Transverse colon (tissue), 4 donors: ENCODE data around the gene LUZP2. TPM values are rescaled to one million over a fixed set of nuclear protein-coding genes. Genes with fewer than 3 reads are reported as not detected.

Experiments
- DNase-seq: peaks from one replicate; pipeline ENCODE4 v3.0.0-alpha.2; 2019
- H3K27ac ChIP-seq, 4 donors: fragments of 200-600 bp; sonication (generic); 2 replicates each; pipeline ENCODE4 v1.5.1; 2016 to 2018; ENCODE audit warnings: inconsistent platforms in 4 of 4
- H3K27me3 ChIP-seq: fragments of 200-600 bp; sonication (generic); 2 replicates; pipeline ENCODE4 v1.5.1; 2017; ENCODE audit warnings: inconsistent platforms
- H3K36me3 ChIP-seq, 4 donors: fragments of 200-600 bp; sonication (generic); 2 replicates each; pipeline ENCODE4 v1.5.1; 2017 to 2019; ENCODE audit warnings: inconsistent platforms in 4 of 4
- H3K4me1 ChIP-seq, 4 donors: fragments of 200-600 bp; sonication (generic); 2 replicates each; pipeline ENCODE4 v1.5.1; 2017 to 2020; ENCODE audit warnings: inconsistent platforms in 4 of 4
- H3K4me3 ChIP-seq, 4 donors: fragments of 200-600 bp; sonication (generic); 1 replicate in 1 of 4; 2 replicates in 3 of 4; pipeline versions ENCODE4 v1.5.1 to v1.6.1; 2017 to 2019; ENCODE audit warnings: inconsistent platforms in 4 of 4
- H3K9me3 ChIP-seq, 2 donors: fragments of 200-600 bp; sonication (generic); 2 replicates each; pipeline ENCODE4 v1.5.1; 2017 to 2019; ENCODE audit warnings: inconsistent platforms in 2 of 2
- CTCF ChIP-seq, 5 experiments: fragments of 200-600 bp in 3 of 5; fragments of 450-650 bp in 2 of 5; sonication (generic) in 3 of 5; IDR thresholded peaks; 1 replicate in 2 of 5; 2 replicates in 3 of 5; pipeline ENCODE4 v1.5.1; 2016 to 2017; ENCODE audit warnings: antibody characterized with exemption in 5 of 5, inconsistent platforms in 3 of 5, mild to moderate bottlenecking in 2 of 5, moderate library complexity in 1 of 5
- EP300 ChIP-seq: sonication (generic); formaldehyde crosslinking; IDR thresholded peaks from one replicate; pipeline ENCODE4 v1.6.1; 2017; ENCODE audit warnings: antibody characterized with exemption, low read depth
- POLR2A ChIP-seq: fragments of 450-650 bp; IDR thresholded peaks from one replicate; pipeline ENCODE4 v1.6.1; 2016; ENCODE audit warnings: antibody characterized with exemption, mild to moderate bottlenecking, moderate library complexity
- POLR2AphosphoS5 ChIP-seq, 3 donors: sonication (generic); formaldehyde crosslinking; IDR thresholded peaks; one replicate each; pipeline ENCODE4 v1.6.1; 2016; ENCODE audit warnings: antibody characterized with exemption in 3 of 3
- WGBS, 2 donors: methylation state at CpG; one replicate each; pipeline ENCODE4 v1.1.5; 2018; ENCODE audit warnings: low coverage in 1 of 2; 5-methylcytosine and 5-hydroxymethylcytosine counted together
- in situ Hi-C, 4 donors: fragments of 200-750 bp; cut with MboI; loops; one replicate each; pipeline versions ENCODE4 v1.15.0 to v1.15.1; 2017; ENCODE audit warnings: low sequenced_read_pairs in 3 of 4, low pct_ligation_motif_present in 1 of 4, low pct_unique_long_range_greater_than_20kb in 1 of 4
- intact Hi-C: fragments of 100-400 bp; cut with DNase I; formaldehyde crosslinking; loops from one replicate; pipeline ENCODE4 v1.15.1; 2023; ENCODE audit warnings: low total_unique reads
- total RNA-seq, 4 donors: library from RNA; depleted of rRNA; stranded (reverse); fragments of >200 nt; gene quantifications; one replicate each; pipeline ENCODE4 v1.1.0, GENCODE V29; 2016

The LUZP2 gene
- total RNA-seq, 4 donors from 2014 or later = 2.2 to 3.3 (median 2.4) TPM; not detected in 1

- Histone ChIP-seq H3K9me3 (no peaks in the 10 kb centered on the region), H3K4me1 (no peaks in the 10 kb centered on the region), H3K36me3 (no peaks in the 10 kb centered on the region), H3K27me3 (no peaks in the 10 kb centered on the region), H3K27ac (no peak overlapping the region), H3K4me3 (no peak overlapping the region)
- in situ Hi-C loops (no loop called here), intact Hi-C loops (no loop called here)
- TF ChIP-seq EP300 (no peak), POLR2A (no peak), POLR2AphosphoS5 (IDR thresholded peaks at IDR 0.05) (no peak), CTCF (IDR thresholded peaks at IDR 0.05) (no peak)
- 50 to 51% methylated on average over 2 of the region's 2 CpGs for WGBS, 2 donors
- no peak for DNase-seq
These were observed 101.8 kb downstream of the LUZP2 start for GRCh38 chr11:24598641-24599040.

- no peaks in the 10 kb centered on the region for H3K27me3 ChIP-seq
- no peak for TF ChIP-seq CTCF (IDR thresholded peaks at IDR 0.05)
- no peak for TF ChIP-seq EP300
- no peak for TF ChIP-seq POLR2AphosphoS5 (IDR thresholded peaks at IDR 0.05)
- no peak for TF ChIP-seq POLR2A
- intact Hi-C loops (no loop called here), in situ Hi-C loops (no loop called here)
- no peaks in the 10 kb centered on the region for H3K9me3 ChIP-seq
- no peak overlapping the region for H3K4me3 ChIP-seq
- 81 to 100% methylated on average over 1 to 4 of the region's 4 CpGs for whole genome bisulfite sequencing, 2 donors
- H3K36me3 ChIP-seq = no peaks in the 10 kb centered on the region
- no peaks in the 10 kb centered on the region for H3K4me1 ChIP-seq
- no peak overlapping the region for H3K27ac ChIP-seq
- no peak for DNase-seq
These were observed 112.6 kb downstream of the LUZP2 start for GRCh38 chr11:24609192-24610119.

- intact Hi-C loops = no loop called here
- no peak for DNase-seq
- in situ Hi-C loops = no loop called here
- H3K4me1 ChIP-seq = no peaks in the 10 kb centered on the region
- no peaks in the 10 kb centered on the region for H3K36me3 ChIP-seq
- H3K27me3 ChIP-seq = no peaks in the 10 kb centered on the region
- TF ChIP-seq CTCF (IDR thresholded peaks at IDR 0.05) (no peak), POLR2AphosphoS5 (IDR thresholded peaks at IDR 0.05) (no peak), EP300 (no peak), POLR2A (no peak)
- no peaks in the 10 kb centered on the region for H3K9me3 ChIP-seq
- H3K27ac ChIP-seq = no peak overlapping the region
- no peak overlapping the region for H3K4me3 ChIP-seq
These were observed 118.8 kb downstream of the LUZP2 start for GRCh38 chr11:24615451-24616160.

- WGBS, 2 donors = 75 to 90% methylated on average over 1 of the region's 1 CpG
- no peak for DNase-seq
- no peak overlapping the region for H3K4me3 ChIP-seq
- no peaks in the 10 kb centered on the region for H3K36me3 ChIP-seq
- no peak overlapping the region for H3K27ac ChIP-seq
- no peaks in the 10 kb centered on the region for H3K9me3 ChIP-seq
- TF ChIP-seq POLR2A (no peak), CTCF (IDR thresholded peaks at IDR 0.05) (no peak), EP300 (no peak), POLR2AphosphoS5 (IDR thresholded peaks at IDR 0.05) (no peak)
- intact Hi-C loops (no loop called here), in situ Hi-C loops (no loop called here)
- H3K4me1 ChIP-seq = no peaks in the 10 kb centered on the region
- H3K27me3 ChIP-seq = no peaks in the 10 kb centered on the region
These were observed 121.0 kb downstream of the LUZP2 start for GRCh38 chr11:24617856-24618255.
